H9 (cell line): ENCODE measurements around the gene ZRANB1. TPM values are rescaled to one million over a fixed set of nuclear protein-coding genes. Genes with fewer than 3 reads are reported as not detected.

Source experiments
- DNase-seq: peaks from one replicate; pipeline ENCODE4 v3.0.0-alpha.2; 2017
- H2AFZ ChIP-seq: one replicate; pipeline ENCODE4 v1.6.1; 2013; ENCODE audit warnings: mild to moderate bottlenecking, low read length, control low read depth, moderate library complexity
- H2AK5ac ChIP-seq: 2 replicates; pipeline ENCODE4 v1.6.1; 2013; ENCODE audit warnings: low read length, control low read depth, mixed read lengths; ENCODE audit not compliant: insufficient read length
- H2BK120ac ChIP-seq: one replicate; pipeline ENCODE4 v1.6.1; 2013; ENCODE audit warnings: low read depth, mild to moderate bottlenecking, low read length, control low read depth, inconsistent platforms; ENCODE audit not compliant: poor library complexity, severe bottlenecking
- H2BK12ac ChIP-seq: 2 replicates; pipeline ENCODE4 v1.6.1; 2013; ENCODE audit warnings: low read length, control low read depth, mixed read lengths, low read depth; ENCODE audit not compliant: insufficient read length
- H2BK15ac ChIP-seq: 2 replicates; pipeline ENCODE4 v1.6.1; 2013; ENCODE audit warnings: low read depth, low read length, control low read depth
- H2BK20ac ChIP-seq: one replicate; pipeline ENCODE4 v1.6.1; 2013; ENCODE audit warnings: low read depth, mild to moderate bottlenecking, low read length, control low read depth, inconsistent platforms; ENCODE audit not compliant: poor library complexity, severe bottlenecking
- H2BK5ac ChIP-seq: 2 replicates; pipeline ENCODE4 v1.6.1; 2013; ENCODE audit warnings: low read length, control low read depth, mixed read lengths; ENCODE audit not compliant: insufficient read length
- H3K14ac ChIP-seq: 2 replicates; pipeline ENCODE4 v1.6.1; 2013; ENCODE audit warnings: low read length, control low read depth; ENCODE audit not compliant: insufficient read depth
- H3K18ac ChIP-seq: 2 replicates; pipeline ENCODE4 v1.6.1; 2013; ENCODE audit warnings: low read depth, mild to moderate bottlenecking, mixed read lengths, low read length, control low read depth; ENCODE audit not compliant: insufficient read length
- H3K23ac ChIP-seq: 2 replicates; pipeline ENCODE4 v1.6.1; 2013; ENCODE audit warnings: low read length, control low read depth, mixed read lengths, low read depth; ENCODE audit not compliant: insufficient read length
- H3K23me2 ChIP-seq: 2 replicates; pipeline ENCODE4 v1.6.1; 2013; ENCODE audit warnings: low read depth, mild to moderate bottlenecking, mixed read lengths, low read length, control low read depth; ENCODE audit not compliant: insufficient read length, poor library complexity, severe bottlenecking
- H3K27ac ChIP-seq: 2 replicates; pipeline ENCODE4 v1.5.1; 2013; ENCODE audit warnings: low read length, control low read depth, mixed read lengths, low read depth; ENCODE audit not compliant: insufficient read length
- H3K27me3 ChIP-seq: 2 replicates; pipeline ENCODE4 v1.6.1; 2013; ENCODE audit warnings: low read length, control low read depth, inconsistent platforms; ENCODE audit not compliant: insufficient read depth
- H3K4ac ChIP-seq: 2 replicates; pipeline ENCODE4 v1.6.1; 2013; ENCODE audit warnings: low read depth, mild to moderate bottlenecking, control low read depth, inconsistent platforms, low read length, moderate library complexity
- H3K4me1 ChIP-seq: 2 replicates; pipeline ENCODE4 v1.6.1; 2013; ENCODE audit warnings: low read length, control low read depth, inconsistent platforms; ENCODE audit not compliant: insufficient read depth
- H3K4me2 ChIP-seq: 2 replicates; pipeline ENCODE4 v1.6.1; 2013; ENCODE audit warnings: low read length, control low read depth, mixed read lengths; ENCODE audit not compliant: insufficient read length, insufficient read depth
- H3K56ac ChIP-seq: 2 replicates; pipeline ENCODE4 v1.6.1; 2013; ENCODE audit warnings: low read depth, mild to moderate bottlenecking, mixed read lengths, low read length, control low read depth; ENCODE audit not compliant: insufficient read length
- H3K79me1 ChIP-seq: 2 replicates; pipeline ENCODE4 v1.6.1; 2013; ENCODE audit warnings: low read depth, mild to moderate bottlenecking, moderate library complexity, low read length, control low read depth, inconsistent platforms; ENCODE audit not compliant: insufficient read depth, poor library complexity, severe bottlenecking
- H3K79me2 ChIP-seq: 2 replicates; pipeline ENCODE4 v1.6.1; 2013; ENCODE audit warnings: low read length, control low read depth, inconsistent platforms; ENCODE audit not compliant: insufficient read depth
- H3K9ac ChIP-seq: 2 replicates; pipeline ENCODE4 v1.6.1; 2013; ENCODE audit warnings: low read length, control low read depth, mixed read lengths; ENCODE audit not compliant: insufficient read length; ENCODE audit errors: extremely low read depth
- H3K9me3 ChIP-seq: one replicate; pipeline ENCODE4 v1.6.1; 2013; ENCODE audit warnings: low read depth, low read length, inconsistent platforms; ENCODE audit not compliant: control insufficient read depth
- H3T11ph ChIP-seq: one replicate; pipeline ENCODE4 v1.6.1; 2013; ENCODE audit warnings: mild to moderate bottlenecking, low read length, control low read depth, inconsistent platforms
- H4K20me1 ChIP-seq: one replicate; pipeline ENCODE4 v1.6.1; 2013; ENCODE audit not compliant: control insufficient read depth, insufficient read length, insufficient read depth
- H4K5ac ChIP-seq: 2 replicates; pipeline ENCODE4 v1.6.1; 2013; ENCODE audit warnings: low read depth, mild to moderate bottlenecking, mixed read lengths, low read length, control low read depth; ENCODE audit not compliant: insufficient read length
- H4K8ac ChIP-seq: replicated peaks from 2 replicates; pipeline ENCODE4 v1.6.1; 2013; ENCODE audit warnings: low read length, control low read depth, mixed read lengths, low read depth; ENCODE audit not compliant: insufficient read length
- H4K91ac ChIP-seq: 2 replicates; pipeline ENCODE4 v1.6.1; 2013; ENCODE audit warnings: low read depth, mild to moderate bottlenecking, moderate library complexity, mixed read lengths, low read length, control low read depth; ENCODE audit not compliant: insufficient read length
- H3K27ac Mint-ChIP-seq, 3 experiments: 2 replicates in 2 of 3; 3 replicates in 1 of 3; pipeline ENCODE4 v1.8.0; 2020 to 2021; ENCODE audit warnings: mixed read lengths in 3 of 3, mild to moderate bottlenecking in 1 of 3, moderate library complexity in 1 of 3
- H3K27me3 Mint-ChIP-seq: 2 replicates; pipeline ENCODE4 v1.8.0; 2021; ENCODE audit warnings: low read depth, mild to moderate bottlenecking, moderate library complexity, mixed read lengths
- H3K36me3 Mint-ChIP-seq, 3 experiments: 2 replicates in 2 of 3; 3 replicates in 1 of 3; pipeline ENCODE4 v1.8.0; 2020 to 2021; ENCODE audit warnings: low read depth in 3 of 3, mixed read lengths in 3 of 3; ENCODE audit not compliant: insufficient read depth in 1 of 3
- H3K4me1 Mint-ChIP-seq, 2 experiments: 2 replicates each; pipeline ENCODE4 v1.8.0; 2020; ENCODE audit warnings: mixed read lengths in 2 of 2
- H3K4me3 Mint-ChIP-seq, 2 experiments: 2 replicates in 1 of 2; 3 replicates in 1 of 2; pipeline ENCODE4 v1.8.0; 2020 to 2021; ENCODE audit warnings: mild to moderate bottlenecking in 2 of 2, mixed read lengths in 2 of 2, moderate library complexity in 1 of 2
- H3K9me3 Mint-ChIP-seq, 2 experiments: 2 replicates in 1 of 2; 3 replicates in 1 of 2; pipeline ENCODE4 v1.8.0; 2020; ENCODE audit warnings: mild to moderate bottlenecking in 2 of 2, mixed read lengths in 2 of 2, moderate library complexity in 1 of 2
- CTCF ChIP-seq: fragments of 200-600 bp; sonication (generic); conservative IDR thresholded peaks from 3 replicates; pipeline ENCODE4 v1.8.0; 2021; ENCODE audit warnings: antibody characterized with exemption, mild to moderate bottlenecking
- WGBS: extraction: QIAGEN DNeasy Blood & Tissue Kit; methylation state at CpG from one replicate; pipeline ENCODE4 v1.1.7; 2013; ENCODE audit warnings: missing lambda C conversion rate, low lambda C conversion rate, mixed read lengths; ENCODE audit not compliant: insufficient read length; ENCODE audit errors: extremely low coverage; 5-methylcytosine and 5-hydroxymethylcytosine counted together
- total RNA-seq: library from RNA; stranded (reverse); gene quantifications from 2 replicates; pipeline ENCODE4 v1.2.1, GENCODE V29; 2021

Gene ZRANB1
- total RNA-seq, 1 experiment from 2014 or later = 17.4 TPM

- H3K4me2 ChIP-seq = peak overlapping the region; percentile 88
- peaks cover 3% of the 10 kb centered on the region for H3K79me1 ChIP-seq
- peak; percentile 96 for DNase-seq
- no peak overlapping the region for H3K4ac ChIP-seq
- Mint-ChIP-seq H3K9me3 (peaks cover 0 to 4% of the 10 kb centered on the region in 2 experiments; a peak in 1 of 5 replicates), H3K4me1 (peaks cover 20% of the 10 kb centered on the region in 2 experiments), H3K27me3 (peaks cover 5% of the 10 kb centered on the region), H3K4me3 (peak overlapping the region; percentile 85 to 94), H3K36me3 (peaks cover 0 to 3% (median 0%) of the 10 kb centered on the region in 3 experiments; a peak in 1 of 7 replicates), H3K27ac (peak overlapping the region; percentile 89 to 98 (median 91); a peak in 5 of 7 replicates)
- H3K9me3 ChIP-seq = no peaks in the 10 kb centered on the region
- H3K18ac ChIP-seq = peak overlapping the region; percentile 56
- no peak overlapping the region for H4K8ac ChIP-seq
- no peak overlapping the region for H2BK12ac ChIP-seq
- no peak overlapping the region for H3K23ac ChIP-seq
- H4K20me1 ChIP-seq = no peaks in the 10 kb centered on the region
- H3T11ph ChIP-seq = no peak overlapping the region
- H2BK15ac ChIP-seq = no peak overlapping the region
- peak overlapping the region; percentile 68 for H3K9ac ChIP-seq
- H2BK5ac ChIP-seq = no peak overlapping the region
- H3K14ac ChIP-seq = peak overlapping the region; percentile 71; the same call in 1 of the 2 replicates
- TF ChIP-seq CTCF = no peak
- H2AK5ac ChIP-seq = no peak overlapping the region
- peaks cover 38% of the 10 kb centered on the region for H3K79me2 ChIP-seq
- no peak overlapping the region for H2AFZ ChIP-seq
- H3K27ac ChIP-seq = no peak overlapping the region
- no peak overlapping the region for H2BK120ac ChIP-seq
- no peak overlapping the region for H2BK20ac ChIP-seq
- H4K91ac ChIP-seq = no peak overlapping the region
- WGBS = no CpG with 5 or more reads among the region's 126 CpGs
- no peaks in the 10 kb centered on the region; the same call in 1 of the 2 replicates for H3K4me1 ChIP-seq
- H3K23me2 ChIP-seq = peaks cover 8% of the 10 kb centered on the region
- no peak overlapping the region for H4K5ac ChIP-seq
- no peaks in the 10 kb centered on the region for H3K27me3 ChIP-seq
- no peak overlapping the region for H3K56ac ChIP-seq
Observed at GRCh38 chr10:124916585-124917427, 25.1 kb upstream of the ZRANB1 start.
